HEK293T (cell line): ENCODE measurements around the gene DNAH14.

ENCODE experiments used
- ARNT ChIP-seq: fragments of 450-650 bp; IDR thresholded peaks from 2 replicates; pipeline ENCODE4 v1.6.1; 2017; ENCODE audit warnings: mild to moderate bottlenecking
- ELF4 ChIP-seq: fragments of 450-650 bp; IDR thresholded peaks from 2 replicates; pipeline ENCODE4 v1.6.1; 2017; ENCODE audit warnings: antibody characterized with exemption
- FOXM1 ChIP-seq: fragments of 450-650 bp; IDR thresholded peaks from 2 replicates; pipeline ENCODE4 v1.6.1; 2017; ENCODE audit warnings: mild to moderate bottlenecking, borderline replicate concordance
- LEF1 ChIP-seq: fragments of 450-650 bp; IDR thresholded peaks from 2 replicates; pipeline ENCODE4 v1.6.1; 2017; ENCODE audit warnings: mild to moderate bottlenecking, borderline replicate concordance
- SUZ12 ChIP-seq: fragments of 450-650 bp; IDR thresholded peaks from 2 replicates; pipeline ENCODE4 v1.6.1; 2016; ENCODE audit warnings: mild to moderate bottlenecking
- TARDBP ChIP-seq: fragments of 450-650 bp; IDR thresholded peaks from 2 replicates; pipeline ENCODE4 v1.6.1; 2016

DNA sequence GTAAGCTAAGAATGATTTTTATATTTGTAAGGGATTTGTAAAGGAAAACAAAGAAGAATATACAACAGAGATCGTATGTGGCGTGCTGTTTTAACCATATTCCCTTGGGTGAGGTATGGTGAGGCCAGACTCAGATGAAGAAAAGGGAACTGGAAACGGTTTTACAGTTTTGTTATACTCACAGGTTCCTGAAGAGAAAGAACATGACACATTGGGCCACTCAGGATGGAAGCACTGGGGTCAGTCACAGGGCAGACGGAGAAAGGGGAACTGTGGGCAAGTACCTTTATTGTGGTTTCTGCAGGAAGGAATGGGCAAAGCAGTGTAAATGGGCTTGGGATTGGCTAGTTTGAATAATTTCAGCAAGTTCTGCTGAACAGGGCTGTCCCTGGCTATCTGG is 321.0 kb downstream of the DNAH14 start:
- no peak for TF ChIP-seq SUZ12
- no peak for TF ChIP-seq ARNT
- no peak for TF ChIP-seq TARDBP
- no peak for TF ChIP-seq ELF4
- no peak for TF ChIP-seq LEF1
- no peak for TF ChIP-seq FOXM1
